Liver (tissue), 9 donors: Measurements from ENCODE around the gene MOSPD3. TPM values are rescaled to one million over a fixed set of nuclear protein-coding genes. Genes with fewer than 3 reads are reported as not detected.

Experiments used
- DNase-seq: peaks from one replicate; pipeline ENCODE4 v3.0.0-alpha.2; 2017; ENCODE audit warnings: low spot score
- H3K27ac ChIP-seq, 2 donors: one replicate each; pipeline ENCODE4 v1.7.0; 2013; ENCODE audit warnings: inconsistent platforms in 2 of 2, low read length in 2 of 2, control low read depth in 1 of 2, low read depth in 1 of 2, mild to moderate bottlenecking in 1 of 2
- H3K27me3 ChIP-seq, 4 donors: one replicate each; pipeline versions ENCODE4 v1.6.1 to v1.7.0; 2013; ENCODE audit warnings: low read length in 3 of 4, inconsistent platforms in 1 of 4, mild to moderate bottlenecking in 1 of 4, moderate library complexity in 1 of 4; ENCODE audit not compliant: control insufficient read depth in 4 of 4, insufficient read depth in 4 of 4
- H3K36me3 ChIP-seq, 4 donors: one replicate each; pipeline versions ENCODE4 v1.6.1 to v1.7.0; 2013; ENCODE audit warnings: low read length in 3 of 4, mild to moderate bottlenecking in 3 of 4, low read depth in 1 of 4, moderate library complexity in 1 of 4; ENCODE audit not compliant: control insufficient read depth in 4 of 4, insufficient read depth in 3 of 4
- H3K4me1 ChIP-seq, 4 donors: one replicate each; pipeline versions ENCODE4 v1.6.1 to v1.7.0; 2013; ENCODE audit warnings: low read length in 3 of 4, mild to moderate bottlenecking in 3 of 4, moderate library complexity in 1 of 4; ENCODE audit not compliant: control insufficient read depth in 4 of 4, insufficient read depth in 4 of 4
- H3K4me3 ChIP-seq, 3 donors: one replicate each; pipeline versions ENCODE4 v1.6.1 to v1.7.0; 2013; ENCODE audit warnings: low read length in 3 of 3, control low read depth in 1 of 3, low read depth in 1 of 3, mild to moderate bottlenecking in 1 of 3
- H3K9ac ChIP-seq, 2 donors: one replicate each; pipeline ENCODE4 v1.7.0; 2013; ENCODE audit warnings: low read length in 2 of 2, mild to moderate bottlenecking in 2 of 2, moderate library complexity in 2 of 2, control low read depth in 1 of 2, low read depth in 1 of 2
- H3K9me3 ChIP-seq, 4 donors: one replicate each; pipeline versions ENCODE4 v1.6.1 to v1.7.0; 2013; ENCODE audit warnings: low read length in 3 of 4; ENCODE audit not compliant: control insufficient read depth in 4 of 4
- ATF3 ChIP-seq: IDR thresholded peaks from 2 replicates; pipeline ENCODE4 v1.6.1; 2016; ENCODE audit warnings: antibody characterized with exemption
- FOXA1 ChIP-seq: IDR thresholded peaks from 2 replicates; pipeline ENCODE4 v1.6.1; 2016; ENCODE audit warnings: antibody characterized with exemption
- FOXA2 ChIP-seq: IDR thresholded peaks from 2 replicates; pipeline ENCODE4 v1.6.1; 2016; ENCODE audit warnings: antibody characterized with exemption
- GABPA ChIP-seq, 2 donors: IDR thresholded peaks in 1 of 2; conservative IDR thresholded peaks in 1 of 2; 2 replicates each; pipeline ENCODE4 v1.6.1; 2016; ENCODE audit warnings: antibody characterized with exemption in 2 of 2, mild to moderate bottlenecking in 1 of 2, moderate library complexity in 1 of 2
- HNF4A ChIP-seq, 2 donors: conservative IDR thresholded peaks; 2 replicates each; pipeline ENCODE4 v1.6.1; 2016; ENCODE audit warnings: antibody characterized with exemption in 2 of 2, mild to moderate bottlenecking in 2 of 2
- HNF4G ChIP-seq: IDR thresholded peaks from 2 replicates; pipeline ENCODE4 v1.6.1; 2016; ENCODE audit warnings: antibody characterized with exemption
- JUND ChIP-seq, 2 donors: IDR thresholded peaks; 2 replicates each; pipeline ENCODE4 v1.6.1; 2016; ENCODE audit warnings: antibody characterized with exemption in 2 of 2
- MAX ChIP-seq: IDR thresholded peaks from 2 replicates; pipeline ENCODE4 v1.6.1; 2016; ENCODE audit warnings: antibody characterized with exemption
- NR2F2 ChIP-seq: IDR thresholded peaks from 2 replicates; pipeline ENCODE4 v1.6.1; 2016; ENCODE audit warnings: antibody characterized with exemption
- RAD21 ChIP-seq, 2 donors: IDR thresholded peaks; 2 replicates each; pipeline ENCODE4 v1.6.1; 2016; ENCODE audit warnings: antibody characterized with exemption in 2 of 2, mild to moderate bottlenecking in 2 of 2
- SP1 ChIP-seq: IDR thresholded peaks from 2 replicates; pipeline ENCODE4 v1.6.1; 2018; ENCODE audit warnings: antibody characterized with exemption, mild to moderate bottlenecking
- YY1 ChIP-seq: IDR thresholded peaks from 2 replicates; pipeline ENCODE4 v1.6.1; 2016; ENCODE audit warnings: antibody characterized with exemption, mild to moderate bottlenecking
- ZBTB33 ChIP-seq: IDR thresholded peaks from 2 replicates; pipeline ENCODE4 v1.6.1; 2016; ENCODE audit warnings: antibody characterized with exemption
- WGBS: extraction: QIAGEN DNeasy Blood & Tissue Kit; methylation state at CpG from one replicate; pipeline ENCODE4 v1.1.7; 2013; 5-methylcytosine and 5-hydroxymethylcytosine counted together
- polyA plus RNA-seq, 2 donors: library from polyadenylated mRNA; stranded (reverse) in 1 of 2; unstranded in 1 of 2; fragments of 200-250 nt in 1 of 2; fragments of >200 nt in 1 of 2; fragmentation: Nextera tagmentation in 1 of 2; extraction: Ambion mirVana in 1 of 2; gene quantifications; one replicate each; pipeline versions ENCODE4 v1.2.1 to v1.2.3, GENCODE V29; 2013 to 2015
- total RNA-seq, 2 donors: library from RNA; depleted of rRNA; stranded (reverse); fragments of >200 nt; gene quantifications; one replicate each; pipeline ENCODE4 v1.2.3, GENCODE V29; 2014
- donor health status: healthy.
- donor health status: healthy.
- donor health status: healthy.
- donor health status: healthy.
- donor health status: healthy.

Gene MOSPD3
- total and polyA plus RNA-seq, 4 donors: 3.5 to 15.7 (median 8.6) TPM

GRCh38 chr7:100609958-100610357 lies 2.4 kb upstream of the MOSPD3 start (continued):
- TF ChIP-seq NR2F2: no peak
- TF ChIP-seq JUND (IDR thresholded peaks at IDR 0.05): no peak
- no peak for TF ChIP-seq YY1
- no peak for TF ChIP-seq SP1
- no peak for TF ChIP-seq HNF4A (conservative IDR thresholded peaks at IDR 0.05)

GRCh38 chr7:100612730-100613390 lies 520 bp downstream of the MOSPD3 start:
- peak overlapping the region in 1 of 2 donors; percentile 97 for H3K27ac ChIP-seq
- peak overlapping the region; percentile 29 to 68 (median 67) for H3K4me3 ChIP-seq
- no peaks in the 10 kb centered on the region for H3K36me3 ChIP-seq
- peak overlapping the region; percentile 24 to 67 for H3K9ac ChIP-seq
- H3K9me3 ChIP-seq: no peaks in the 10 kb centered on the region
- TF ChIP-seq HNF4G (no peak), SP1 (no peak), GABPA (IDR thresholded peaks at IDR 0.05 in 1 of 2, conservative IDR thresholded peaks at IDR 0.05 in 1 of 2) (no peak), MAX (no peak), NR2F2 (no peak), FOXA1 (no peak), ZBTB33 (no peak), FOXA2 (no peak), HNF4A (conservative IDR thresholded peaks at IDR 0.05) (no peak)
- H3K4me1 ChIP-seq: peaks cover 3 to 19% (median 14%) of the 10 kb centered on the region in 4 donors
- WGBS: 8% methylated on average over 29 of the region's 29 CpGs
- H3K27me3 ChIP-seq: no peaks in the 10 kb centered on the region
- no peak for DNase-seq

- 91% methylated on average over 13 of the region's 13 CpGs for WGBS
- Histone ChIP-seq H3K36me3 (no peaks in the 10 kb centered on the region), H3K9ac (no peak overlapping the region), H3K27me3 (no peaks in the 10 kb centered on the region), H3K27ac (no peak overlapping the region), H3K4me1 (peaks cover 3 to 19% (median 14%) of the 10 kb centered on the region in 4 donors), H3K4me3 (no peak overlapping the region), H3K9me3 (no peaks in the 10 kb centered on the region)
- no peak for DNase-seq
- TF ChIP-seq GABPA (IDR thresholded peaks at IDR 0.05 in 1 of 2, conservative IDR thresholded peaks at IDR 0.05 in 1 of 2): no peak
- TF ChIP-seq ATF3: no peak
- TF ChIP-seq NR2F2: no peak
- TF ChIP-seq RAD21 (IDR thresholded peaks at IDR 0.05): no peak
- TF ChIP-seq HNF4G: no peak
Measured at GRCh38 chr7:100613412-100614175, 1.3 kb downstream of the MOSPD3 start.
